ENCODE data around the gene TCF4. TPM values are rescaled to one million over a fixed set of nuclear protein-coding genes. Genes with fewer than 3 reads are reported as not detected.
A peak's percentile ranks its signal among the peaks of the same experiment; 100 is the strongest.

The TCF4 gene
- 424 and 459 TPM in 2 replicates for total RNA-seq

- DNase-seq (ENCODE audit: low read depth in 2 of 2), result peak; percentile 34 to 59
Measured at GRCh38 chr18:55588111-55588869, at the start of gene TCF4. TSS of gene TCF4 (minus strand) at chr18:55588192. CDS start at chr18:55587116, 1,076 bp downstream.

- DNase-seq (ENCODE audit: low read depth in 2 of 2), result no peak
Measured at GRCh38 chr18:55637204-55637603, 49.2 kb upstream of the TCF4 start.

GRCh38 chr18:55635439-55635838, 47.4 kb upstream of the TCF4 start:
- DNase-seq (ENCODE audit: low read depth in 2 of 2), result no peak

- no peak for DNase-seq (ENCODE audit: low read depth in 2 of 2)
Measured at GRCh38 chr18:55634545-55634944, 46.6 kb upstream of the TCF4 start.

- no peak for DNase-seq (ENCODE audit: low read depth in 2 of 2)
Measured at GRCh38 chr18:55633032-55633431, 45.0 kb upstream of the TCF4 start.

- DNase-seq (ENCODE audit: low read depth in 2 of 2), result no peak
Measured at GRCh38 chr18:55629133-55629532, 41.1 kb upstream of the TCF4 start.

GRCh38 chr18:55627007-55627406, 39.0 kb upstream of the TCF4 start:
- no peak for DNase-seq (ENCODE audit: low read depth in 2 of 2)

GRCh38 chr18:55625901-55626300, 37.9 kb upstream of the TCF4 start:
- DNase-seq (ENCODE audit: low read depth in 2 of 2), result no peak

- no peak for DNase-seq (ENCODE audit: low read depth in 2 of 2)
Measured at GRCh38 chr18:55623626-55624025, 35.6 kb upstream of the TCF4 start.

- DNase-seq (ENCODE audit: low read depth in 2 of 2), result no peak
Measured at GRCh38 chr18:55610506-55610905, 22.5 kb upstream of the TCF4 start.

GRCh38 chr18:55609160-55609825, 21.3 kb upstream of the TCF4 start:
- no peak for DNase-seq (ENCODE audit: low read depth in 2 of 2)

GRCh38 chr18:55608497-55608896, 20.5 kb upstream of the TCF4 start:
- DNase-seq (ENCODE audit: low read depth in 2 of 2), result no peak

- DNase-seq (ENCODE audit: low read depth in 2 of 2), result no peak
Measured at GRCh38 chr18:55607773-55608172, 19.8 kb upstream of the TCF4 start.

- no peak for DNase-seq (ENCODE audit: low read depth in 2 of 2)
Measured at GRCh38 chr18:55605733-55606338, 17.8 kb upstream of the TCF4 start.

GRCh38 chr18:55603775-55604174, 15.8 kb upstream of the TCF4 start:
- no peak for DNase-seq (ENCODE audit: low read depth in 2 of 2)

- no peak for DNase-seq (ENCODE audit: low read depth in 2 of 2)
Measured at GRCh38 chr18:55593888-55594287, 5.9 kb upstream of the TCF4 start.

- peak in 1 of 2 donors; percentile 39 for DNase-seq (ENCODE audit: low read depth in 2 of 2)
Measured at GRCh38 chr18:55592572-55592971, 4.6 kb upstream of the TCF4 start.

- no peak for DNase-seq (ENCODE audit: low read depth in 2 of 2)
Measured at GRCh38 chr18:55592106-55592505, 4.1 kb upstream of the TCF4 start.

- DNase-seq (ENCODE audit: low read depth in 2 of 2), result peak; percentile 87 to 96
Measured at GRCh38 chr18:55589625-55590291, 1.8 kb upstream of the TCF4 start.

- DNase-seq (ENCODE audit: low read depth in 2 of 2), result peak; percentile 25 to 30
Measured at GRCh38 chr18:55588870-55589595, 1.0 kb upstream of the TCF4 start.

- DNase-seq (ENCODE audit: low read depth in 2 of 2), result peak; percentile 51 to 65
Measured at GRCh38 chr18:55587418-55588110, 428 bp downstream of the TCF4 start.

Measured in dermis microvascular lymphatic vessel endothelial cell (primary cell).